ENCODE results near the gene MYO1B.

MYO1B gene

DNA sequence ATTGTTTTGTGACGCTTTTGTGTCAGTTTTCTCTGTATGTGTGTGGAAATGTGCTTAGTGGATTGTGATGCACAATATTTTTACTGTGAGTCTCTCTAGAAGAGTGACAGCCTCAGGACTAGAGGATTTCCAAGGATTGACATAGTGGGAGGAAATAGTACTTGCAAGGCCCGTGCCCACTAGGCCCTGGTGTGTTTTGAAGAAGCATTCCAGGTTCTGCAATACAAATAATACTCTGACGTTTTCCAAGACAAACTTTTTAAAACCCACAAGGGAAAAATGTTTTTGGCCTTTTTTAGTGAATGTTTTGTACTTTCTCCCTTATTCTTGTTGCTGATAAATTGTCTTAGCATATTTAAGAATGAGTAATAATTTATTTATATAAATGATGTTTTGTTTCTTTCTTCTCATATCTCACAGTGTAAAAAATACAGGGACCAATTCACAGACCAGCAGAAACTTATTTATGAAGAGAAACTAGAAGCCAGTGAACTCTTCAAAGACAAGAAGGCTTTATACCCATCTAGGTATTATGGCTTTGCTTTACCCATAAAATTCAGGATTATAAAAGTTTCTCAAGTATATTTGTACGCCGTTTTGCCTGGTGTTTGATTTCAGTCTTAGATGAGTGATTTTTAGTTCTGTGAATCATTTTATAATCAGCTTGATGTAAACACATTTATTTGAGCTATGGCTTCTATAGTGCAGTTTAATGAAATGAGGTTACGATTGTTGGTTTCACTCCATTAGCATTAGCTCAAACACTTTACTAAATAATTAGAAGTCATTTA, 165.6 kb downstream of the MYO1B start:
- no peak overlapping the region for H3K4me3 ChIP-seq (ENCODE audit: low read depth, low read length)
- no peak for DNase-seq (ENCODE audit: low read depth)
- TF ChIP-seq CTCF (IDR thresholded peaks at IDR 0.05; ENCODE audit: control insufficient read depth, extremely low read depth, insufficient read depth) = no peak

GRCh38 chr2:191411472-191411871, 166.3 kb downstream of the MYO1B start:
- TF ChIP-seq CTCF (IDR thresholded peaks at IDR 0.05; ENCODE audit: control insufficient read depth, extremely low read depth, insufficient read depth) = no peak
- DNase-seq (ENCODE audit: low read depth) = peak; percentile 65
- no peak overlapping the region for H3K4me3 ChIP-seq (ENCODE audit: low read depth, low read length)

DNA sequence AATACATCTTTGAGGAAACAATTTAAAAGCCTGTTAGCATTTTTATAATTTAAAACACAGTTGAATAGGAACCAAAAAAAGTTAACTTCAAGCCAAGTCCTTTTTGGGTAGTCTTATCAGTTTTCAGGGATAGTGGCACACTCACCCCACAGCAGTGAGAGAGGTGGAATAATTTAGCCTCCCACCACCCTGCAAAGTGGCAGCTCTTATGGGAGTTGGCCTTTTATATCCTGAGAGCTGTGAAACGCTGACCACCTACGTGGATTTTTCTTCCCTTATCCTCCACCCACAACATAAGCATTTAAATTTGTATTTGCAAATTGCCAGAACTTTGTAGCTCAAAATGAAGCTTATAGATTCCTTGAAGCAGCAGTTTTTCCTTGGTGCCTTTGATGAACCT, 167.1 kb downstream of the MYO1B start:
- DNase-seq (ENCODE audit: low read depth) = no peak
- H3K4me3 ChIP-seq (ENCODE audit: low read depth, low read length) = no peak overlapping the region
- no peak for TF ChIP-seq CTCF (IDR thresholded peaks at IDR 0.05; ENCODE audit: control insufficient read depth, extremely low read depth, insufficient read depth)

DNA sequence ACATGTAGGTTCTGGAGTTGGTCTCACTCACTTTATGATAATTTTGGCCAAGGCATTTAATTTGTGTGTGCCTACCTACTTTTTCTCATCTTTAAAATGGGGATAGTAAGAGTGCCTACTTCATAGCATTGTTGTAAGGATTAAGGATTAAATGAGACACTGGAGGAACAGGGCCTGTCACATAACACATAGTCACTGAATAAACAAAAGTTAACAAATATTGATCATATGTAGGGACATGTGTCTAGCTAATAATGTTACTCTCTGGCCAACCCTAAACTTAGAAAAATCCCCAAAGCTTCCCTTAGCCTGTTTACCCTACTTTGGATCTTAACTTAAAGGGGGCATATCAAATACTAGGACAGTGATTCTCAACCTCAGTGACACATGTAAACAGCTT, 169.9 kb downstream of the MYO1B start:
- H3K4me3 ChIP-seq (ENCODE audit: low read depth, low read length) = no peak overlapping the region
- DNase-seq (ENCODE audit: low read depth) = no peak
- no peak for TF ChIP-seq CTCF (IDR thresholded peaks at IDR 0.05; ENCODE audit: control insufficient read depth, extremely low read depth, insufficient read depth)

DNA sequence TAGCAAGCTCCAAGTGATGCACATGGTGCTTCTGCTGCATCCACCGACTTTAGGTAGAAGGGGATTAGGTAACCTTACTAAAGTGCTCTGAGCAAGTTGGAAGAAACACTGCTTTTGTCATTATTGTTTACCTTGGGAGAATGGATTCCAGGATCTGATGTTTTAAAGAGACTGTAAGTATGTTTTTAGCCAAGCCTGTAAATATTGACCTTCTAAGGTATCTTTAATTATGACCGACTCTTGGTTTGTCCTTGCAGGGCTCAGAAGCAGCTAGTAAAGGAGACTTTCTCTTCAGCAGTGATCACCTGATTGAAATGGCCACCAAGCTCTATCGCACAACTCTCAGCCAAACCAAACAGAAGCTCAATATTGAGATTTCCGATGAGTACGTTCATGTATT, 170.7 kb downstream of the MYO1B start:
- H3K4me3 ChIP-seq (ENCODE audit: low read depth, low read length) = no peak overlapping the region
- peak; percentile 88 for DNase-seq (ENCODE audit: low read depth)
- TF ChIP-seq CTCF (IDR thresholded peaks at IDR 0.05; ENCODE audit: control insufficient read depth, extremely low read depth, insufficient read depth) = no peak

GRCh38 chr2:191417746-191418145, 172.5 kb downstream of the MYO1B start:
- no peak overlapping the region for H3K4me3 ChIP-seq (ENCODE audit: low read depth, low read length)
- TF ChIP-seq CTCF (IDR thresholded peaks at IDR 0.05; ENCODE audit: control insufficient read depth, extremely low read depth, insufficient read depth) = no peak
- no peak for DNase-seq (ENCODE audit: low read depth)

- no peak for DNase-seq (ENCODE audit: low read depth)
- H3K4me3 ChIP-seq (ENCODE audit: low read depth, low read length) = no peak overlapping the region
- TF ChIP-seq CTCF (IDR thresholded peaks at IDR 0.05; ENCODE audit: control insufficient read depth, extremely low read depth, insufficient read depth) = no peak
Measured at GRCh38 chr2:191421950-191422349, 176.7 kb downstream of the MYO1B start.
